NB4 (cell line): ENCODE results near the gene CDC34.
A peak's percentile ranks its signal among the peaks of the same experiment; 100 is the strongest.

Source experiments
- DNase-seq: peaks from one replicate; pipeline ENCODE4 v3.0.0; 2010; ENCODE audit warnings: low read depth
- H3K4me3 ChIP-seq: one replicate; pipeline ENCODE4 v1.5.1; 2011; ENCODE audit warnings: mild to moderate bottlenecking, low read depth, low read length, moderate library complexity
- CTCF ChIP-seq: IDR thresholded peaks from one replicate; pipeline ENCODE4 v1.5.1; 2012; ENCODE audit warnings: low read depth, low read length
- MAX ChIP-seq: IDR thresholded peaks from 2 replicates; pipeline ENCODE4 v1.6.1; 2011; ENCODE audit warnings: low read depth, low read length
- MYC ChIP-seq: IDR thresholded peaks from 2 replicates; pipeline ENCODE4 v1.6.1; 2011; ENCODE audit warnings: low read depth, low read length
- POLR2A ChIP-seq: IDR thresholded peaks from 2 replicates; pipeline ENCODE4 v1.6.1; 2011; ENCODE audit warnings: mild to moderate bottlenecking; ENCODE audit not compliant: insufficient read length; ENCODE audit errors: extremely low read depth

Gene CDC34

GRCh38 chr19:558770-559439 is 27.3 kb downstream of the CDC34 start:
- DNase-seq = no peak
- H3K4me3 ChIP-seq = no peak overlapping the region
- no peak for TF ChIP-seq POLR2A
- TF ChIP-seq MAX = no peak
- no peak for TF ChIP-seq MYC
- no peak for TF ChIP-seq CTCF

GRCh38 chr19:560121-560520 is 28.6 kb downstream of the CDC34 start:
- DNase-seq = peak; percentile 29

GRCh38 chr19:566403-566802 is 34.8 kb downstream of the CDC34 start:
- peak overlapping the region; percentile 69 for H3K4me3 ChIP-seq
- peak; percentile 17 for TF ChIP-seq POLR2A
- TF ChIP-seq CTCF = no peak
- TF ChIP-seq MYC = peak; percentile 54; the same call in 1 of the 2 replicates
- TF ChIP-seq MAX = peak; percentile 55; the same call in 1 of the 2 replicates
- peak; percentile 97 for DNase-seq

More at GRCh38 chr19:560121-560520, 28.6 kb downstream of the CDC34 start:
- H3K4me3 ChIP-seq = no peak overlapping the region
- TF ChIP-seq POLR2A (no peak), CTCF (no peak), MAX (no peak), MYC (no peak)

- H3K4me3 ChIP-seq = peak overlapping the region; percentile 69
- TF ChIP-seq MAX = no peak
- TF ChIP-seq POLR2A = no peak
- TF ChIP-seq MYC = no peak
- TF ChIP-seq CTCF = no peak
- peak; percentile 62 for DNase-seq
These were observed 35.3 kb downstream of the CDC34 start for GRCh38 chr19:566844-567243.

- DNase-seq = peak; percentile 38
- TF ChIP-seq MYC = no peak
- peak overlapping the region; percentile 69 for H3K4me3 ChIP-seq
These were observed 35.8 kb downstream of the CDC34 start for GRCh38 chr19:567296-567900.

- no peak for TF ChIP-seq MYC
- no peak overlapping the region for H3K4me3 ChIP-seq
- DNase-seq = no peak
These were observed 38.7 kb downstream of the CDC34 start for GRCh38 chr19:570251-570686.
